HG02938 (cell line): ENCODE results near the gene TMEM154.
A peak's percentile ranks its signal among the peaks of the same experiment; 100 is the strongest.

Experiments
- ATAC-seq: cut with Tn5 transposase; IDR thresholded peaks from one replicate; pipeline ENCODE4 v1.9.1; 2021; ENCODE audit warnings: mild to moderate bottlenecking, moderate library complexity; ENCODE audit not compliant: unreplicated experiment

TMEM154 gene

DNA sequence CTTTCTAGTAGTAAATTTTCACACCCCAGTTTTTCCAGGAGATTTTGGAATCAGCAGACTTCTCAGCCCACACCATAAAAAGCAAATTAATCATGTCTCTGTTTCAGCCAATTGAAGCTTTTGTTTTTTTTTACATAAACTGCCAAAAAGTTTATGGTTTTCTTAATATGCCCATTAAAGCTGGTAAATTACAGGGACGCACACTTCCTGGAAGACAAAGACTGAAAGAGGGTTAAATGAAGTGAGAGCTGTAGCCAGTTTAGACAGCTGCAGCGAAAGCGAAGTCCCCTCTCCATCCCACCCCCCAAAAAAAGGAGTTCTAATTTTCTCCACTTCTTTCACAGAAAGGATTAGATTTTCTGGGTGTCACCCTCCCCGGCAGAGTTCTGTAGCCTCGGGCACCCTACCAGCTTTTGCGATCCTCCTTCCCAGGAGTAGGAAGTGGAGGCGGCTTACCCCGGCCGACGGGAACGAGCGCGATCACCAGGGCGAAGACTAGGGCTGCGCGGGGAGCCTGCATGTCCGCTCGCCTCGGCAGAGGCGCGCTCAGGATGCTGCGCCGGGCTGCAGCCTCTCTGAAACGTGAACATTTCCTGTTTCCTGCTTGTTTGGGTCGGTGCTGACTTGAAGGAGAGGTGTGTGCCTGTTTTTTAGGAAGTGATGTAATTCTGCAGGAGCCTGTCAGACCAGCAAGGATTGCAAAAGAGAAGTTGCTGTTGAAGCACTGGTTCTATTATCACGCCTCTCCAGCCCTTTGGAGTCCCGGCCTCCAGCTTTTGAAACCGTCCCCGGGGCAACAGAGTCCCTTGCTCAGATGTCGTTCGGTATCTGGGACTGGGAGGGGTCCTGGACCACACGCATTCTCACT is at the start of gene TMEM154:
Gene TMEM154, minus strand, starts transcription at position 584 of the 868 bp plus-strand sequence. Its CDS starts 64 bp downstream, at position 520.
- peak; percentile 69 for ATAC-seq

DNA sequence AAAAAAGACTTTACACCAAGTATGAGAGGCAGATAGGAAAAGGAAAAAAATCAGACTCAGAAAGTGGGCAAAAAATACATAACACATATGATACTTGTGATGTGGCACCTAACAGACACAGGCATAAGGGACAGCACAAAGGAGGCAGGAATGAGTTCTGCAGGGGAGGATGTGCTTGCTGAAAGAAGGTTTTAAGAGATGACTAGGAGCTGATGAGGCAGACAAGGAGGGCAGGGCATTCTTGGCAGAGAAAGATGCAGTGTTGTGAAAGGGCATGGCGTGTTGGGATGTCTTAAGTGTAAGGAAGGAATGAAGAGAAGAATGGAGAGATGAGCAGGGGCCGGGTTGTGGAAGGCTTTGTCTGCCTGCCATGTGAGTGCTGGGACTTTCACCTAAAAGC is 49.7 kb upstream of the TMEM154 start:
- no peak for ATAC-seq

DNA sequence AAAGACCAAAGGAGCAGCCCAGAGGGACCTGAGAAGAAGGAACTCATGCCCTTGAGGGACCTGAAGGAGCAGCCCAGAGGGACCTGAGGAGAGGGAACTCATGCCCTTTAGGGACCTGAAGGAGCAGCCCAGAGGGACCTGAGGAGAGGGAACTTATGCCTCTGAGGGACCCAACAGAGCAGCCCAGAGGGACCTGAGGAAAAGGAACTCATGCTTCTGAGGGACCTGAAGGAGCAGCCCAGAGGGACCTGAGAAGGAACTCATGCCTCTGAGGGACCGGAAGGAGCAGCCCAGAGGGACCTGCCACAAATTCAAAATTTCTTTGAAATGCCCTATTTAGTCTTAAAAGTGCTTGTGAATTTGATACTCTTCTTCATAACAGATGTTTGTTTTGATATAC is 48.5 kb upstream of the TMEM154 start:
- no peak for ATAC-seq

GRCh38 chr4:152727784-152728183 is 48.0 kb upstream of the TMEM154 start:
- no peak for ATAC-seq

GRCh38 chr4:152724494-152724893 is 44.7 kb upstream of the TMEM154 start:
- no peak for ATAC-seq

DNA sequence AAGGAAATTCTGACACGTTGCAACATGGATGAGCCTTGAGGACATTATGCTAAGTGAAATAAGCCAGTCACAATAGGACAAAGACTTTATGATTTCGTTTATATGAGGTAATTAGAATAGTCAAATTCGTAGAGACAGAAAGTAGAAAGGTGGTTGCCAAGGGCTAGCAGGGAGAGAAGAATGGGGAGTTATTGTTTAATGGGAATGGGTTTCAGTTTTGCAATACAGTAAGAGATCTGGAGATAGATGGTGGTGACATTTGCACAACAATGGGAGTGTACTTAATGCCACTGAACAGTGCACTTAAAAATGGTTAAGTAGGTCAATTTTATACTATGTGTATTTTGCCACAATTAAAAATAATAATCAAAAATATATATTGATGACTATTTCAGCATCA is 43.4 kb upstream of the TMEM154 start:
- no peak for ATAC-seq

DNA sequence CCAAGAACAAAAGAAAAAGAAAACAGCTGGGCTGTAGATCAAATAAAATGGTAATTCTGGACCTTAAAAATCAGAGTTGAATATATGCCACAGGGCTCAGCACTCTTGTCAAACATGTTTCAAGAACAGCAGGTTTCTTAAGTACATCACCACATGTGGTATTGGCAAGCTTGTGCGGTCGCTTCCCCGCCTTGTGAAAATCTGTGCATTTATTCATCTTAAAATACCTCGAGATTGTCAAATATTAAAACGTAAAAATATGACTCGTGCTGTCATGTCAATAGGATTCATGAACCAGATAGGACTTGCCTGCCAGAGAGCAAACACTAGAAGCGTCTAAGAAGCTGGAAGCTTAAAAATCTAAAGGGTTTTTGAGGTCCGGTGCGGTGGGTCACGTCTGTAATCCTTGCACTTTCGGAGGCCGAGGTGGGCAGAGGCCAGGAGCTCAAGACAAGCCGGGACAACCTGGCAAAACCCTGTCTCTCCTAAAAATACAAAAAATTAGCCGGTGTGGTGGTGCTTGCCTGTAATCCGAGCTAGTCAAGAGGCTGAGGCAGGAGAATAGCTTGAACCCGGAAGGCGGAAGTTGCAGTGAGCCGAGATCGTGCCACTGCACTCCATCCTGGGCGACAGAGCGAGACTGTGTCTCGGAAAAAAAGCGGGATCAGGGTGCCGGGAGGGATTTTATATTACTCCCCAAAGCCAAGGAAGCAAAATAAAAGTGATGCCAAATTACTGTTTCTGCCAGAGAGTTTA is 40.2 kb upstream of the TMEM154 start:
- ATAC-seq: no peak

DNA sequence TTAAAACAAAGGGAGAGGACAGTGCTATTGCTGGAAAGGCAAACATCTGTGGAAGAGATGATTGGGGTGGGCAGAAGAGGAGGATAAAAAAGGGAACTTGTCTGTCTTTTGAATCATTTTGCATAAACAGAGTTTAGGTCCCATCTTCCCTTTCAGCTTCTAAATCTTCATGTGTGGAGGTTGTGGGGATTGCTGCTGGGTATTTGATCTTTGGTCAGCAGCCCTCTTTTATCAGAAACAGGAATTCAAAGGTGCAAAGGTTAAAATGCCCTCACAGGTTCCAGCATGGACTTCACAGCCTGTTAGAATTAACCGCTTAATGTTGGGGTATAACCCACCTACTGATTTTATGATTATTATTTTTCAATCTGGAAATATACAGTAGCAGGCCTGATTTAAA is 39.5 kb upstream of the TMEM154 start:
- ATAC-seq: no peak

- no peak for ATAC-seq
Measured at GRCh38 chr4:152715076-152715475, 35.3 kb upstream of the TMEM154 start.

DNA sequence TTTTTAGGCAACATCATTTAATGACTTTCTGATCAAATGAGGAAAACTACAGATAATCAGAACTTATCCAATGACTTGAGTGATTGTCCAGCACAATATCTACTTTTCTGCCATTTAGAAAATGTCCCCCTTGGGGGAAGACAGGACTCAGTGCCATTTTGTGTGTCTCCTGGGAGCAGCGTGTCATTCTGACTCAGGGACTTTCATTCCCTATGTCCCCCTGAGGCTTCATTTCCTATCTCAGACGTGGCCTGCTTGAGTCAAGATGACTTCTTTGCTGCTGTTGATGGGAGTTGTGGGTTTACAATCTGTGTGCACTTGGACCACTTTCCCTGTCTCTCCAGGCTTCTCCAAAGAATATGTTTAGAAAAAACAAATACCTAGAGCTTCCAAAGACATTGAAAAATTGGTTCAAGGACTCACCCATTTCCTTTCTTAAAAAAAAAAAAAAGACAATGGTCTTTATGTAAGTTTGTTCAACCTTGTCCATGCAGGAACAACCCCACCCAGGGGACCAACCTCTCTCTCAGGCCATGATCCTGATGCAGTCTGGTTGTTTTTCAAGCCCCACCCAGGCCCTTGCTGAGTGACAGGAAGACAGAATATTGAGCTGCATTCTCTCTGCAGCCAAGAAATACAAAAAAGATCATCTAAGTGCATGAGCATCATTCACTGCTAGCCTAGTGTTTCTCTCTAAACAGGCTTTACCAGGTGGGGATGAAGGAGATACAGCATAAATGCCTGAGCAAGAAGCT is 34.3 kb upstream of the TMEM154 start:
- no peak for ATAC-seq

- ATAC-seq: no peak
Measured at GRCh38 chr4:152709675-152710438, 30.1 kb upstream of the TMEM154 start.

GRCh38 chr4:152708796-152709195 is 29.0 kb upstream of the TMEM154 start:
- no peak for ATAC-seq

DNA sequence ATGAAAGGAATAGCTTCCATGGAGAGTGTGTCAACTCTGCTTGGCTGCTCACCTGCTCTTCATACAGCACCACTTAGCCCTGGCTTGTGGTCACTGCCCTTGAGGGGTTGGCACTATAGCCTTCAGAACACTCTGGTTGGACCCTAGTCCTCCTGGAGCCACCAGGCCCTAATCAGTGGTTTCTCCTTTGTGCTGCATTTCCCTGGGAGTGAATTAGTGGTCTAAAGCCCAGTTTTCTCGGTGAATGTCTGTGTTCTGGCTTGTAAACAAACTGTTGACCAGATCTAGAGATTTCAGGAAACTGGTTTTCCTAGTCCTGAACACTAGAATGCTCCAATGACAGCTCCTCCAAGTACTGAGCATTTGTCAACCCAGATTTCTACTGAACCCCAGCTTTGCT is 28.6 kb upstream of the TMEM154 start:
- no peak for ATAC-seq

GRCh38 chr4:152707632-152708031 is 27.8 kb upstream of the TMEM154 start:
- no peak for ATAC-seq

- no peak for ATAC-seq
Measured at GRCh38 chr4:152705903-152706302, 26.1 kb upstream of the TMEM154 start.

DNA sequence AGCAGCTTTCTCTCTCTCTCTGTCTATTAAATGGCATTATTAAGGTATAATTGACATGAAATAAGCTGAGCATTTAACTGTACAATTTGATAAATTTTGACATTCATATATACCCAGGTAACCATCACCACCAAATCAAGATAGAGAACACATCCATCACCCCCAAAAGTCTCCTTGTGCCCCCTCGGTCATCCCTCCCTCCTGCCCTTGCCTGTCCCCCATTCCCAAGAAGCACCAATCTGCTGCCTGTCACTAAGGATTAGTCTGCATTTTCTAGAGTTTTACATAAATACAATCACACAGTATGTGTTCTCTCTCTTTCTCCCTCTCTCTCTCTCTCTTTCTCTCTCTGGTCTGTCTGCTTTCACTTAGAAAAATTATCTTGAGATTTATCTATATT is 25.0 kb upstream of the TMEM154 start:
- no peak for ATAC-seq

- no peak for ATAC-seq
Measured at GRCh38 chr4:152700151-152700550, 20.4 kb upstream of the TMEM154 start.

- ATAC-seq: no peak
Measured at GRCh38 chr4:152699313-152699712, 19.5 kb upstream of the TMEM154 start.

DNA sequence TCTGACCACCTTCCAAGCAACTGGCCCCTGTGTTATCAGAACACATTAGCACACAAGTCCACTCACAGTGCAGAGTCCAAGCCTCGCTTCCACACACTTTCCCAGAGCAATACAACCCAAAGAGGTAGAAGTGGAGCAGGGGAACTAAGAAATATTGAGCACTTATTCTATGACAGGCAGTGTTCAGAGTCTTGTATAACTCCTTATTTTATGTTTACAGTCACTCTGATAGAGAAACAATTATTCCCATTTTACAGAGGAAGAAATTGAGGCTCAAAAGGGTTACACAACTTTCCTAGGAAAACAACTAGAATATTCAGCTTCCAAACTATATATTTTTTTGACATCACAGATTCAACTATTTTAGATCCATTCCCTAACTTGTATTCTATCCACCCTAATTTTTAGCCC is 18.3 kb upstream of the TMEM154 start:
- ATAC-seq: no peak

DNA sequence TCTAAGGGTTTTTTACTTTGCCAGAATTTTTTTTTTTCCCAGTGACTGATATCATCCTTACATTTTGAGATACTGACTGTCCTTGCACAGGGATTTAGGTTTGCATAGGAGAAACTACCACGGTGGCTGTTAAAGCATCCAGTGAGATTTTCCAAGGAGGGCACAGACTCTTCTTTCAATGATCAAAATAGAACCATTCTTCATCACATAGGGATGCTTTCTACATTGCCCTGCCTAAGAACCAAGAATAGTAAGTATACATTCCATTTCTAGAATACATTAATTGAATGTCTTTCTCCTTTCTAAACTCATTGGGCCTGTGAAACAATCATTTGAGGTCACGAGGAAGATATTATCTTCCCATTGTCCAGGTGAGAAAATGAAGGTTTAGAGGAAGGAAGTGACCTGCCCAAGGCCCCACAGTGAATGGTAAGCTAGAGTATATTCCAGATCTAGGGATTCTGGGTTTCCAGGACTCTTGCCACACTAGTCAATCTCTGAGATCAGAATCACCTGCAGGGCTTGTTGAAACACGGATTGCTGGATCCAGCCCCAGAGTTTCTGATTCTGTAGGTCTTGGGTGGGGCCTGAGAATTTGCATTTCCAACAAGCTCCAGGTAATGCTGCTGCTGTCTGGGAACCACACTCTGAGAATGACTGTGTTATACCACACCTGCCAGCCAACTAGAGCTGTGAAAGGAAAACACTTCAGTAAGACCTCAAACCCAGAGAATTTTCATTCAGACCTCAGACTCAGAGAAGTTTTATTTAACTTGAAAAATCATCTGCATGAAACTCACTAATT is 17.7 kb upstream of the TMEM154 start:
- ATAC-seq: no peak
